Measurements from ENCODE around the gene UGT1A4.

DNA sequence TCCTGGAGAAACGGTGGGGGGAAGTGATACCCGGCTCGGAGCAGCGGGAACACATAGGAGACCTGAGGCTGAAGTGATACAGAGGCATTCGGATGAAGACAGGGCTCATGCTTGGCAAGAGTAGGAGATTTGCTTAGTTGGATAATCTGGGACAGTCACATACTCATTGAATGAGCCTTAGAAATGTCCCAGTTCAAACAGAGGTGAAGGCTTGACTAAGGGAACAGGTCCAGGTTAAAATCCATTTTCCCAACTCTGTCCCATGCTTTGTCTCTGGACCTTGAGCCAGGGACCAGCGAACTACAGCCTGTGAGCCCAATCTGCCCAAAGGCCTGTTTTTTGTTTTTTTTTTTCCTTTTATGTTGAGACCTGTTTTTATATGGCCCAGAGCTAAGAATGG, 24.6 kb upstream of the UGT1A4 start:
- TF ChIP-seq, protein P1, sequence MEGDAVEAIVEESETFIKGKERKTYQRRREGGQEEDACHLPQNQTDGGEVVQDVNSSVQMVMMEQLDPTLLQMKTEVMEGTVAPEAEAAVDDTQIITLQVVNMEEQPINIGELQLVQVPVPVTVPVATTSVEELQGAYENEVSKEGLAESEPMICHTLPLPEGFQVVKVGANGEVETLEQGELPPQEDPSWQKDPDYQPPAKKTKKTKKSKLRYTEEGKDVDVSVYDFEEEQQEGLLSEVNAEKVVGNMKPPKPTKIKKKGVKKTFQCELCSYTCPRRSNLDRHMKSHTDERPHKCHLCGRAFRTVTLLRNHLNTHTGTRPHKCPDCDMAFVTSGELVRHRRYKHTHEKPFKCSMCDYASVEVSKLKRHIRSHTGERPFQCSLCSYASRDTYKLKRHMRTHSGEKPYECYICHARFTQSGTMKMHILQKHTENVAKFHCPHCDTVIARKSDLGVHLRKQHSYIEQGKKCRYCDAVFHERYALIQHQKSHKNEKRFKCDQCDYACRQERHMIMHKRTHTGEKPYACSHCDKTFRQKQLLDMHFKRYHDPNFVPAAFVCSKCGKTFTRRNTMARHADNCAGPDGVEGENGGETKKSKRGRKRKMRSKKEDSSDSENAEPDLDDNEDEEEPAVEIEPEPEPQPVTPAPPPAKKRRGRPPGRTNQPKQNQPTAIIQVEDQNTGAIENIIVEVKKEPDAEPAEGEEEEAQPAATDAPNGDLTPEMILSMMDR (IDR thresholded peaks at IDR 0.05; ENCODE audit: low read depth, low read length, poor library complexity, severe bottlenecking): no peak
- no peak for TF ChIP-seq EZH2phosphoT487 (IDR thresholded peaks at IDR 0.05; ENCODE audit: borderline replicate concordance, low read length)
